Renal pelvis (tissue), 4 donors: Measurements from ENCODE around the gene EVC2. TPM values are rescaled to one million over a fixed set of nuclear protein-coding genes. Genes with fewer than 3 reads are reported as not detected.

Experiments used
- DNase-seq: peaks from one replicate; pipeline ENCODE4 v3.0.0-alpha.2; 2013
- polyA plus RNA-seq, 3 donors: library from polyadenylated mRNA; unstranded; fragments of 120-200 nt; gene quantifications; one replicate each; pipeline ENCODE4 v1.2.1, GENCODE V29; 2013; ENCODE audit not compliant: insufficient read length in 3 of 3

EVC2 gene
- polyA plus RNA-seq, 3 donors = 8.8 to 10.0 (median 9.4) TPM

- no peak for DNase-seq
Measured at GRCh38 chr4:5566991-5567390, 141.4 kb downstream of the EVC2 start.

GRCh38 chr4:5566526-5566925, 141.8 kb downstream of the EVC2 start:
- DNase-seq = no peak

GRCh38 chr4:5563856-5564255, 144.5 kb downstream of the EVC2 start:
- no peak for DNase-seq

- DNase-seq = no peak
Measured at GRCh38 chr4:5562476-5562875, 145.9 kb downstream of the EVC2 start.

- DNase-seq = no peak
Measured at GRCh38 chr4:5561286-5561685, 147.1 kb downstream of the EVC2 start.

- no peak for DNase-seq
Measured at GRCh38 chr4:5558502-5558901, 149.9 kb downstream of the EVC2 start.

GRCh38 chr4:5554376-5554775, 154.0 kb downstream of the EVC2 start:
- DNase-seq = no peak

GRCh38 chr4:5553801-5554200, 154.6 kb downstream of the EVC2 start:
- no peak for DNase-seq

- no peak for DNase-seq
Measured at GRCh38 chr4:5552451-5552850, 155.9 kb downstream of the EVC2 start.

GRCh38 chr4:5547651-5548249, 160.6 kb downstream of the EVC2 start:
- DNase-seq = no peak

- DNase-seq = no peak
Measured at GRCh38 chr4:5545271-5545670, 163.1 kb downstream of the EVC2 start.

- no peak for DNase-seq
Measured at GRCh38 chr4:5544762-5545161, 163.6 kb downstream of the EVC2 start.

- no peak for DNase-seq
Measured at GRCh38 chr4:5543681-5544080, 164.7 kb downstream of the EVC2 start.

GRCh38 chr4:5541169-5541568, 167.2 kb downstream of the EVC2 start:
- no peak for DNase-seq

- no peak for DNase-seq
Measured at GRCh38 chr4:5539584-5539983, 168.8 kb downstream of the EVC2 start.

GRCh38 chr4:5532100-5532499, 176.3 kb downstream of the EVC2 start:
- DNase-seq = no peak

- DNase-seq = no peak
Measured at GRCh38 chr4:5528031-5528436, 180.3 kb downstream of the EVC2 start.

- DNase-seq = peak; percentile 30
Measured at GRCh38 chr4:5527211-5527610, 181.1 kb downstream of the EVC2 start.

GRCh38 chr4:5526080-5526846, 182.1 kb downstream of the EVC2 start:
- no peak for DNase-seq

GRCh38 chr4:5524446-5525299, 183.7 kb downstream of the EVC2 start:
- peak; percentile 47 for DNase-seq

- no peak for DNase-seq
Measured at GRCh38 chr4:5517372-5517771, 191.0 kb downstream of the EVC2 start.

GRCh38 chr4:5515646-5516045, 192.7 kb downstream of the EVC2 start:
- DNase-seq = no peak
